Prostate gland (tissue), 2 donors: ENCODE data around the gene COL25A1.

ENCODE experiments used
- CTCF ChIP-seq, 4 experiments: fragments of 200-600 bp in 2 of 4; fragments of 450-650 bp in 2 of 4; sonication (generic) in 2 of 4; IDR thresholded peaks; 1 replicate in 3 of 4; 2 replicates in 1 of 4; pipeline ENCODE4 v1.5.1; 2016 to 2019; ENCODE audit warnings: antibody characterized with exemption in 4 of 4, mild to moderate bottlenecking in 2 of 4, moderate library complexity in 2 of 4
- POLR2A ChIP-seq: fragments of 450-650 bp; IDR thresholded peaks from one replicate; pipeline ENCODE4 v1.6.1; 2016; ENCODE audit warnings: antibody characterized with exemption, mild to moderate bottlenecking

DNA sequence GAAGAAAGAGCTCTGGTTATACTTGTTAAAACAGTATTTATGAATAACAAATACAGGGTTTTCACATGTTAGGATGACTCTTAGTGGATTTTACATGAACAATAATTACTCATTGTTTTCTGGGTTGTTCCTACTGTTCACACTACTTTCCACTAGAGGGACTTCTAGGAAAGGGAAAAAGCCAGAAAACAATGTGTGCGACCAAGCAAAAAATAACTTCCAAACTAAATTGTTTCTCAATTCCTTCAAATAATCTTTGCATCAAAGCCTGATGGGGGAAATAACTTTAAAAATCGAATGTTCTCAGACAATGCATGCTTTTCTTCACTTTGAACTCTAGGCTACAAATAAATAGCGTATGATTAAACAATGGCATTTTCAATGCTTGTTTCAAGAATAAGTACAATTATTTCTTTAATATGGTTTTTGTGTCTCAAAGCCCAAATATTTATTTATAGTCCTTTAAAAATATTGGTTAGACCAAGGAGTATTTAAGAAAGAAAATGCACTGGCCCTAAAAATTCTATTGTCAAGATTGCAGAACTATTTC is 467.5 kb downstream of the COL25A1 start:
- peak; percentile 19 to 75 (median 54) for TF ChIP-seq CTCF (IDR thresholded peaks at IDR 0.05)
- TF ChIP-seq POLR2A, result no peak
